Body of pancreas (tissue), 4 donors: ENCODE measurements around the gene ADIPOR2. TPM values are rescaled to one million over a fixed set of nuclear protein-coding genes. Genes with fewer than 3 reads are reported as not detected.

Experiments
- ATAC-seq: fragments of 150-250 bp; one replicate; pipeline ENCODE4 v1.9.1; 2016
- DNase-seq, 4 donors: peaks; one replicate each; pipeline ENCODE4 v3.0.0-alpha.2; 2019
- H3K27ac ChIP-seq, 4 donors: fragments of 200-600 bp; sonication (generic); 1 replicate in 3 of 4; 2 replicates in 1 of 4; pipeline versions ENCODE4 v1.5.1 to v1.6.1; 2016 to 2019; ENCODE audit warnings: mild to moderate bottlenecking in 1 of 4, mixed read lengths in 1 of 4, moderate library complexity in 1 of 4
- H3K27me3 ChIP-seq, 2 donors: fragments of 200-600 bp; sonication (generic); one replicate each; pipeline ENCODE4 v1.6.0; 2016; ENCODE audit warnings: mild to moderate bottlenecking in 1 of 2
- H3K36me3 ChIP-seq, 2 donors: fragments of 200-600 bp; sonication (generic); replicated peaks in 1 of 2; 2 replicates each; pipeline ENCODE4 v1.5.1; 2016; ENCODE audit warnings: low read depth in 2 of 2; ENCODE audit not compliant: insufficient read depth in 1 of 2
- H3K4me1 ChIP-seq: fragments of 200-600 bp; sonication (generic); one replicate; pipeline ENCODE4 v1.6.0; 2016
- H3K4me3 ChIP-seq, 2 donors: fragments of 200-600 bp; sonication (generic); 1 replicate in 1 of 2; 2 replicates in 1 of 2; pipeline ENCODE4 v1.5.1; 2016 to 2019
- H3K9me3 ChIP-seq, 3 donors: fragments of 200-600 bp; sonication (generic); 1 replicate in 2 of 3; 2 replicates in 1 of 3; pipeline ENCODE4 v1.5.1; 2016
- POLR2A ChIP-seq, 3 donors: fragments of 450-650 bp; IDR thresholded peaks; one replicate each; pipeline ENCODE4 v1.6.1; 2016; ENCODE audit warnings: antibody characterized with exemption in 3 of 3, mild to moderate bottlenecking in 2 of 3
- WGBS, 2 donors: methylation state at CpG; one replicate each; pipeline ENCODE4 v1.1.5; 2017; 5-methylcytosine and 5-hydroxymethylcytosine counted together
- intact Hi-C: fragments of 100-400 bp; cut with DNase I; formaldehyde crosslinking; loops from one replicate; pipeline ENCODE4 v1.15.1; 2023
- total RNA-seq, 2 donors: library from RNA; depleted of rRNA; stranded (reverse); fragments of >200 nt; gene quantifications; one replicate each; pipeline ENCODE4 v1.1.0, GENCODE V29; 2016
- TF ChIP-seq, protein P1 (sequence below), 7 experiments: fragments of 450-650 bp in 4 of 7; fragments of 200-600 bp in 3 of 7; sonication (generic) in 3 of 7; IDR thresholded peaks; one replicate each; pipeline ENCODE4 v1.5.1; 2016 to 2019; ENCODE audit warnings: antibody characterized with exemption in 7 of 7

Gene ADIPOR2
- total RNA-seq, 2 donors from 2014 or later: 16.8 to 20.5 TPM

DNA sequence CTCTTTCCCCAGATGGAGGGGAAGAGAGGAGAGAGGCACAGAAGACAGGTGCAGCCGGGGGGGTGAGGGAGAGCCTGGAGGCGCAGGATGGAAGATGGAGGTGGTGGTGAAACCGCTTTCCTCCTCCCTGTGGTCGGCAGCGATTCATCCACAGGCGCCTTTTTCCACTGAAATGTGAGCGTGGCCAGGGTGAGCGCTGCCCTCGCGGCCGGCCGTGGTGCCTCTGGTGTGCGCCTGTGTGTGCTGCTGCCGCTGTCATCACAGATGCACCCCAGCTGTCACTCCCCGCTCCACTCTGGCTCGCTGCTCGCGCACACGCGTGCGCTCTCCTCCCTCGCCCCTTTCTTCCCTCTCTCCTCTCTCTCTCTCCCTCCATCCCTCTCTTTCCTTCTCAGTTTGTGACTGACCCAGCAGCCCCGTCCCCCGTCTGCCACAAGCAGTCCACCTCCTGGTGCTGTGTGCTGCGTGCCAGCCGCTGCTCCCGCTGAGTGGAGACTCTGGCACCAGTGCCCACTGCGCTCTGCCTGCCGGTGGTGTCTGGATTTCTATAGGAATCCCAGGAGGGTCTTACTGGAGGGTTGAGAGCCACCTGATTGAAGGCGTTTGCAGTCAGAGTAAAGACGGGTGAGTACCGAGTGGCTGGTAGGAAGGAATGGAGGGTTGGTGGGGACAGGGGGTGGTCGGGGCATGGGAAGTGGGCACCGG, 129.5 kb downstream of the ADIPOR2 start, which contains the start of gene LRTM2:
Gene LRTM2, plus strand, starts transcription at position 375 of the 705 bp plus-strand sequence. CDS start 7,584 bp downstream, outside the sequence.
- H3K27me3 ChIP-seq: peaks cover 0 to 9% of the 10 kb centered on the region in 2 donors

DNA sequence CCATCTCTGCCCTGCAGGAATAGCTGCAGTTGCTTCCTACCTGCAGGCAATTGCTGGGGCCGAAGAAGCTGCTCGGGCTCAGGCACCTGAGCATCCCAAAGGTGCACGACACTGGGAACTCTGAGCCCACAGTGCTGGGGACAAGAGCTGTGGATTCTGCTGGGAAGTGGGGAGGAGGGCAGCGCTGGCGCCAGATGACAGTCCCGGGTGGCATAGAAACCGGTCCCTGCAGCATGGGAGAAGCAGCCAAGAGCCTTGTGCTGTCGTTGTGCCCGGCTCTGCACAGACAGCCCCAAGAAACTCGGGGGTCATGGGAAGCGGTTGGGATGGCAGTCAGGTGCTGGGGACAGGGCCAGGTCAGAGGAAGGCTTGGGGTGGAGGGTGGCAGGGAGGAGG, 130.0 kb downstream of the ADIPOR2 start:
- intact Hi-C loops: no loop called here
- ATAC-seq: no peak

More for the DNA sequence above, 129.5 kb downstream of the ADIPOR2 start, which contains the start of gene LRTM2:
- ATAC-seq (no peak), DNase-seq (no peak)
- TF ChIP-seq, protein P1, sequence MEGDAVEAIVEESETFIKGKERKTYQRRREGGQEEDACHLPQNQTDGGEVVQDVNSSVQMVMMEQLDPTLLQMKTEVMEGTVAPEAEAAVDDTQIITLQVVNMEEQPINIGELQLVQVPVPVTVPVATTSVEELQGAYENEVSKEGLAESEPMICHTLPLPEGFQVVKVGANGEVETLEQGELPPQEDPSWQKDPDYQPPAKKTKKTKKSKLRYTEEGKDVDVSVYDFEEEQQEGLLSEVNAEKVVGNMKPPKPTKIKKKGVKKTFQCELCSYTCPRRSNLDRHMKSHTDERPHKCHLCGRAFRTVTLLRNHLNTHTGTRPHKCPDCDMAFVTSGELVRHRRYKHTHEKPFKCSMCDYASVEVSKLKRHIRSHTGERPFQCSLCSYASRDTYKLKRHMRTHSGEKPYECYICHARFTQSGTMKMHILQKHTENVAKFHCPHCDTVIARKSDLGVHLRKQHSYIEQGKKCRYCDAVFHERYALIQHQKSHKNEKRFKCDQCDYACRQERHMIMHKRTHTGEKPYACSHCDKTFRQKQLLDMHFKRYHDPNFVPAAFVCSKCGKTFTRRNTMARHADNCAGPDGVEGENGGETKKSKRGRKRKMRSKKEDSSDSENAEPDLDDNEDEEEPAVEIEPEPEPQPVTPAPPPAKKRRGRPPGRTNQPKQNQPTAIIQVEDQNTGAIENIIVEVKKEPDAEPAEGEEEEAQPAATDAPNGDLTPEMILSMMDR (IDR thresholded peaks at IDR 0.05): no peak
- no peak for TF ChIP-seq POLR2A (IDR thresholded peaks at IDR 0.05)
- 9 to 16% methylated on average over 21 to 34 of the region's 34 CpGs for WGBS, 2 donors
- Histone ChIP-seq H3K9me3 (no peaks in the 10 kb centered on the region), H3K36me3 (no peaks in the 10 kb centered on the region), H3K4me1 (no peaks in the 10 kb centered on the region), H3K27ac (no peak within 1 kb of the TSS), H3K4me3 (no peak within 1 kb of the TSS)
- intact Hi-C loops: no loop called here

DNA sequence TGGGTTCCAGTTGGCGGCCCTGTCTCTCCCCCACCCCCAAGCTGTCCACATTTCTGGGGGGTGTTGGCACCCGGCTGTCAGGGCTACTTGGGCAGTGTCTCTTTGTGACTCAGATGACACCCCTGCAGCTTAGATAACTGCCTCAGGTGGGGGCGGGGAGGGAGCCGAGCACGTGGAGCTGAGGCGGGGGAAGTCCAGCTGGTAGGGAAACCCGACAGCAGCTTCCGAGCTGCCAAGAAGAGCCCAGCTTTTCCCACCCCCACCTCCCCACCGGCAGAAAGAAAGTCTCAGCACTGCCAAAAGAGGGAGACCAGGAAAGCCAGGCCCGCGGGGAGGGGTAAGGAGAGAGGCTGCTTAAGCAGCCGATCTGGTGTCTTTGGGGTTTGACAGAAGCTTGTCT, 130.9 kb downstream of the ADIPOR2 start:
- Histone ChIP-seq H3K4me3 (no peak overlapping the region), H3K9me3 (no peaks in the 10 kb centered on the region), H3K27ac (no peak overlapping the region), H3K4me1 (no peaks in the 10 kb centered on the region), H3K27me3 (peaks cover 0 to 3% of the 10 kb centered on the region in 2 donors), H3K36me3 (no peaks in the 10 kb centered on the region)
- 17 to 24% methylated on average over 5 to 12 of the region's 12 CpGs for WGBS, 2 donors
- ATAC-seq (no peak), DNase-seq (no peak)
- no peak for TF ChIP-seq POLR2A (IDR thresholded peaks at IDR 0.05)
- TF ChIP-seq, protein P1 (IDR thresholded peaks at IDR 0.05): no peak
- intact Hi-C loops: no loop called here

More for the DNA sequence above, 130.0 kb downstream of the ADIPOR2 start:
- Histone ChIP-seq H3K36me3 (no peaks in the 10 kb centered on the region), H3K9me3 (no peaks in the 10 kb centered on the region), H3K27me3 (peaks cover 0 to 4% of the 10 kb centered on the region in 2 donors), H3K4me1 (no peaks in the 10 kb centered on the region), H3K27ac (no peak overlapping the region), H3K4me3 (no peak overlapping the region)
- no peak for DNase-seq
- TF ChIP-seq, protein P1 (IDR thresholded peaks at IDR 0.05): no peak
- no peak for TF ChIP-seq POLR2A (IDR thresholded peaks at IDR 0.05)
- 55 to 70% methylated on average over 10 to 11 of the region's 11 CpGs for WGBS, 2 donors

DNA sequence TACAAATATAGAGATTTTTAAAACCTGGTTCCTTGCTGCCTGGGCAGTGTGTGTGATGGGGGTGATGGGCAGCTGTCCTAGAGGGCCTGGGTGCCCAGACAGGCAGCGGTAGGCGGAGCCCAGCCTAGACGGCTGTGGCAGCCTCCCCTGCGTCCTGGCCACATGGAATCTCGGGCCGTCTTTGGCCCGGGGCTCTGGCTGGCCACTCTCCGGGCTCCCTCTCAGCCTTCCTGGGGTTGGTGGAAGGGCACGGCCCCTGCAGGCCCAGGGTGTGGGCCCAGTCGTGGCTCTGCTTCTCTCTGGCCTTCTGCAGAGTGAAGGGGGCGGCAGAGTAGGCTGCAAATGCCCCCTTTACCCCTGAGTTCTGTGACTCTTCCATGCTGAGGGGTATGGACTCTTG, 131.8 kb downstream of the ADIPOR2 start:
- WGBS, 2 donors: 55 to 67% methylated on average over 3 to 11 of the region's 11 CpGs
- DNase-seq (no peak), ATAC-seq (no peak)
- intact Hi-C loops: no loop called here
- Histone ChIP-seq H3K36me3 (no peaks in the 10 kb centered on the region), H3K27me3 (peaks cover 0 to 3% of the 10 kb centered on the region in 2 donors), H3K4me1 (no peaks in the 10 kb centered on the region), H3K9me3 (no peaks in the 10 kb centered on the region), H3K27ac (no peak overlapping the region), H3K4me3 (no peak overlapping the region)
- TF ChIP-seq, protein P1 (IDR thresholded peaks at IDR 0.05): no peak
- no peak for TF ChIP-seq POLR2A (IDR thresholded peaks at IDR 0.05)

DNA sequence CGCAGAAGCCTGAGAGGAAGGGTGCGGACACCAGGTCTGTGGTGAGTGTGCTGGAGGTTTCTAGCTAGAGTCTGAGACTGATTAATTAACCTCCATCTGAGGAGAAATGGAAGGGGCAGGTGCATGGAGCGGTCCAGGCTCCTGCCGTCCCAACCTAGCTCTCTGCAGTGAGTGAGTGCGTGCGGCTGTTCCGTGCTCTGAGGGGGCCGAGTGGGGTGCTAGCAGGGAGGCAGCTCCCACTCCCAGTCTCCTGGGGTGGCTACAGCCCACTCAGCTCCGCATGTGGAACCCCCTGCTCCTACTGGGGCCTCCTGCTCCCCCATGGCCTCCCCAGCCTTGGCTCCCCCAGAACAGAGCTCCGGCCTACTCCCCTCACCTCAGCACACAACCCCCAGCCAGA, 132.4 kb downstream of the ADIPOR2 start:
- WGBS, 2 donors: 87 to 95% methylated on average over 7 to 10 of the region's 10 CpGs
- H3K4me3 ChIP-seq: no peak overlapping the region
- DNase-seq (no peak), ATAC-seq (no peak)
- no peaks in the 10 kb centered on the region for H3K9me3 ChIP-seq
- no peaks in the 10 kb centered on the region for H3K36me3 ChIP-seq
- TF ChIP-seq, protein P1 (IDR thresholded peaks at IDR 0.05): no peak
- TF ChIP-seq POLR2A (IDR thresholded peaks at IDR 0.05): no peak
- intact Hi-C loops: no loop called here
- H3K27ac ChIP-seq: no peak overlapping the region
- no peaks in the 10 kb centered on the region for H3K4me1 ChIP-seq
- H3K27me3 ChIP-seq: peaks cover 0 to 3% of the 10 kb centered on the region in 2 donors
